Mesangial cell (primary cell): ENCODE results near the gene FAM174C. TPM values are rescaled to one million over a fixed set of nuclear protein-coding genes. Genes with fewer than 3 reads are reported as not detected.

ENCODE experiments used
- total RNA-seq: library from RNA; depleted of rRNA; stranded (reverse); fragments of >200 nt; gene quantifications from 2 replicates; pipeline ENCODE4 v1.2.3, GENCODE V29; 2015

Gene FAM174C
- 92.3 and 109 TPM in 2 replicates for total RNA-seq

DNA sequence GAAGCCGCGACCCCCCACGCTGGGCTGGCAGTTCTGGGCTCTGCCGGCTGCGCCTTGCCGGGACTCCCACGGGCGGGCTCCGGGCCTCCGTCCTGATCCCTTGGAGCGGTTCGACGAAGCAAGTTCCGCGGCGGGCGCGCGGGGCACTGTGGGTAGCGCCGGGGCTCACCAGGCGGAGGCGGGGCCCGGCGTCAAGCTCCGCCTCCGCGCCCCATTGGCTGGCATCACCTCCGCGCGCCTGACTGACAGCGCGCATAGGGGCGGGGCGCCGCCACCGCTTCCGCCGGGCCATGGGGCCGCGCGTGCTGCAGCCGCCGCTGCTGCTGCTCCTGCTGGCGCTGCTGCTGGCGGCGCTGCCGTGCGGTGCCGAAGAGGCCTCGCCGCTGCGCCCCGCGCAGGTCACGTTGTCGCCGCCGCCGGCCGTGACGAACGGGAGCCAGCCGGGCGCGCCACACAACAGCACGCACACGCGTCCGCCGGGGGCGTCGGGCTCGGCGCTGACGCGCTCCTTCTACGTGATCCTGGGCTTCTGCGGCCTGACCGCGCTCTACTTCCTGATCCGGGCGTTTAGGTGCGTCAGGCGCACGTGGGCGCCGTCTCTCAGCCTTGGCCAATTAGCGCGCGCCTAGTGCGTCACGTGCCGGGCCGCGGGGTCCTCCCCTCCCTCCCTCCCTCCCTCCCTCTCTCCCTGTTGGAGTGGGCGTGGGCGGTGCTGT, at the start of gene FAM174C:
FAM174C (plus strand) TSS at position 271 of the 716 bp plus-strand sequence; CDS start at position 291, 20 bp downstream.

DNA sequence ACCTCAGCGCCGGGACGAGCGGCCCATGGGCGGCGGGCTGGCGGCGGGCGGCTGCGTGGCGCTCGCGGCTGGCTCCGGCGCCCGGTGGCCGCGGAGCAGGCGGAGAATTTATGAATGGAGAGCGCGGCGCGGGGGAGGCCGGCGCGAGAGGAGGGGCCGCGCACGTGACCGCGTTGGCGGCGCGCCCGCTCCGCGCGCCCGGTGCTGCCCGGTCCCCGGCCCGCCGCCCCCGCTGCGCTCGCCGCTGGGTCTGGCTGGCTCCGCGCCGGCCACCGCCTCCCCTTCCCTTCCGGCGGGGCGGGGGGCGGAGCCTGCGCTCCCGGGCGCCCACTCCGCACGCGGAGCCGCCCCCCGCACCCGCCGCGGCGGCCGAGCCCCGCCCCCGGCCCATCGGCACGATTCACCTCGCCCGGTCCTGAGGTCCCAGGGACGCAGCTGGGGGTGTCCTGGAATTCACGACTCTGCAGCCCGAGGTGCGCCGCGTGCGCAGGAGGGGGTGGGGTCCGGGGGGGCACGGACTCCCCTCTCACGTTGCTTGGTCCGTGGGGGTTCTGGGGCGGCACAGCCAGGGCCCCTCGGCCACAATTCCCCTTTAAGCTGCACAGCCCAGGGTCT, 37.5 kb upstream of the FAM174C start, which contains the start of gene CBARP:
CBARP (minus strand) TSS at position 252 of the 615 bp plus-strand sequence. CDS start 1,905 bp downstream, outside the sequence.

DNA sequence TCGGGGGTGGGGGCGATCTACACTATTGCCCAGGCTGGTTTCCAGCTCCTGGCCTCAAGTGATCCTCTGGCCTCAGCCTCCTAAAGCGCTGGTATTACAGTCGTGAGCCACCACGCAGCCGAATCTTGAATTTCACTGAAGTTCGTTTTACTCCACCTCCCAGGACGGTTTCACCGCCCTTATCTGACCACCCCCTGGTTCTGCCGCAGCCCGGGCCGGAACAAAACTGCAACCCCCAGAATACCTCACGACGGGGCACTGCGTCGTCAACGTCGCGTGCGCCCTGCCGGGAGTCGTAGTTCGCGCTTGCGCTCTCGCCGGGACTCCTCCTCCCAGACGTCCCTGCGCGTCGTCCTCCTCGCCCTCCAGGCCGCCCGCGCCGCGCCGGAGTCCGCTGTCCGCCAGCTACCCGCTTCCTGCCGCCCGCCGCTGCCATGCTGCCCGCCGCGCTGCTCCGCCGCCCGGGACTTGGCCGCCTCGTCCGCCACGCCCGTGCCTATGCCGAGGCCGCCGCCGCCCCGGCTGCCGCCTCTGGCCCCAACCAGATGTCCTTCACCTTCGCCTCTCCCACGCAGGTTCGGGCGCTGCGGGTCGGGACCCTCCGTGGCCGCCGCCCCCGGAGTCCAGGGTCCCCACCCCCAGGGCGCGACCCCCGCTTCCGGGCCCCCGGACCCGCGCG, 33.8 kb upstream of the FAM174C start, which contains the start of gene ATP5F1D:
ATP5F1D (plus strand) TSS at position 335 of the 679 bp plus-strand sequence; CDS start at position 435, 100 bp downstream.

DNA sequence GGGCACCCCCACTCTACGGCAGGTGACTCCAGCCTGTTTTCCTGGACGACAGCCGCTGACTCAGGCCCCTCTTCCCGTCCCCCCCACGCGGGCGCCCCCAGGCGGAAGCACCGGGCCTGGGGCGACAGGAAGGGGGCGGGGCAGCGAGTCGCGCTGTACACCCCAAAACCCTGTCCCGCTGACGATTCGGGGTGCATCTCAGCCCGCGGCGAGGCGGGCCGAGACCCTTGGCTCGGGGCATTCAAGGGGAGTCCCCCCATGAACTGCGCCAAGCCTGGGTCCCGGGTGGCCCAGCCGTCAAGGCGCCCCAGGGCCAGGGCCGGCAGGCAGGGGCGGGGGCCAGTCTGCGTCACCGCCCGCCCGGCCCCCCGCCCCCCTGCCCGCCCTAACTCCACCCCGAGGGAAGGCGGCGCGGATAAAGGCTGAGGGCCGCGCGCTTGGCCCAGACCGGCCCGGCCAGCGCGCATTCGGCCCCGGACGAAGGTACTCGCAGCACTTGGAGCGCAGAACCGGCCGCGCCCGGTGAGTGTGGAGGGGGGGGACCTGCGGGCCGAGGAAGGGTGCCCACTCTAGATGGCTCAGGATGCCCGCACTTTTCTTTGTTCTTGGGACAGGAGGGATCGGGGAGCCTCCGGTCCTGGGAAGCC, 27.1 kb upstream of the FAM174C start, which contains the start of gene MIDN:
MIDN (plus strand) TSS at position 445 of the 647 bp plus-strand sequence. CDS start 1,714 bp downstream, outside the sequence.

DNA sequence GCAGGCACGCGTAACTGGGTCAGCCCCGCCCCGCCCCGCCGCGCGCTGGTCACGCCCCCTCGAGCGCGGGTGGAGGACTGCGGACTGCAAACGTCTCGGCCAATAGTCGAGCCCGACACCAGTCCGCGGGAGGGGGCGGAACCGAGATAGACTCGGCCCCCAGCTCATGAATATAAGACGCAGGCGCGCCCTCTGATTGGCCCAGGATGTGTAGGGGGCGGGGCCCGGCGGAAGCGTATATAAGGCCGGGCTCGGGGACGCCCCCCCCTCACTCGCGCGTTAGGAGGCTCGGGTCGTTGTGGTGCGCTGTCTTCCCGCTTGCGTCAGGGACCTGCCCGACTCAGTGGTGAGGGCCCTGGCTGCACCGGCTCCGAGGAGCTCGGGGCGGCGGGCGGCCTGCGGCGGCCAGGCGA, 6.3 kb upstream of the FAM174C start, which contains the start of gene CIRBP:
CIRBP (plus strand) TSS at position 268 of the 413 bp plus-strand sequence. CDS start 1,602 bp downstream, outside the sequence.

DNA sequence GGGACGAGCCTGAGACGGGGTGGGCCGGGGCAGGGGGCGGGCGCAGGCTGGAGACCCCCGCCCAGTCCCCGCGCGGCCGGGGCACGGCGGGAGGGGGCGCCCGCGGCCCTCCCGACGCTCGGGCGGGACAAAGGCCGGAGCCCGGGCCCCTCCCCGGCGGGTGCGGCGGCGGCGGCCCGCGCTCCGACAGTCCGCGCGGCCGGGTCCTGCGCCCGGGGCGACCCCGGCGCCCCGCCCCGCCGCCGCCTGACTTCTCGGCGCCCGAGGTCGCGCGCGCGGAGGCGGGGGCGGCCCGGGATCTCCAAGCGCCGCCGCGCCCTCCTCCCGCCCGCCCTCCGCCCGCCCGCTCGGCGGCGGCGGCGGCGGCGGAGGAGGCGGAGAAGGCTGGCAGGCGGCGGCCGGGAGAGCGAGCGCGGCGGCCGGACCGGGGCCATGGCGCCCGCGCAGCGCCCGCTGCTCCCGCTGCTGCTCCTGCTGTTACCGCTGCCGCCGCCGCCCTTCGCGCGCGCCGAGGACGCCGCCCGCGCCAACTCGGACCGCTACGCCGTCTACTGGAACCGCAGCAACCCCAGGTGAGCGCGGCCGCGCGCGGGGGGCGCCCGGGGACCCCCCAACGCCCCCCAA, 10.5 kb downstream of the FAM174C start, which contains the start of gene EFNA2:
EFNA2 (plus strand) TSS at position 137 of the 624 bp plus-strand sequence; CDS start at position 433, 296 bp downstream.

Other genes starting within 250 kb of the FAM174C start
- gene CNN2, start 248.9 kb upstream of the FAM174C start, total RNA-seq, result 407 and 539 TPM in 2 replicates
- 25.1 and 37.0 TPM in 2 replicates for gene ABCA7, start 235.4 kb upstream of the FAM174C start, total RNA-seq
- 3.1 and 4.8 TPM in 2 replicates for gene ARHGAP45, start 208.4 kb upstream of the FAM174C start, total RNA-seq
- gene POLR2E, start 180.2 kb upstream of the FAM174C start, total RNA-seq, result 264 and 284 TPM in 2 replicates
- gene GPX4, start 171.5 kb upstream of the FAM174C start, total RNA-seq, result 420 and 659 TPM in 2 replicates
- gene SBNO2, start 101.3 kb upstream of the FAM174C start, total RNA-seq, result 48.6 and 75.7 TPM in 2 replicates
- gene STK11, start 69.8 kb upstream of the FAM174C start, total RNA-seq, result 84.1 and 84.6 TPM in 2 replicates
- 5.1 and 6.1 TPM in 2 replicates for gene CBARP, start 37.5 kb upstream of the FAM174C start, total RNA-seq
- gene ATP5F1D, start 33.8 kb upstream of the FAM174C start, total RNA-seq, result 145 and 173 TPM in 2 replicates
- 47.1 and 61.0 TPM in 2 replicates for gene MIDN, start 26.9 kb upstream of the FAM174C start, total RNA-seq
- 119 and 190 TPM in 2 replicates for gene CIRBP, start 6.2 kb upstream of the FAM174C start, total RNA-seq
- gene EFNA2, start 10.3 kb downstream of the FAM174C start, total RNA-seq, result 0.65 and 2.3 TPM in 2 replicates
- 172 and 183 TPM in 2 replicates for gene NDUFS7, start 108.4 kb downstream of the FAM174C start, total RNA-seq
- gene GAMT, start 126.0 kb downstream of the FAM174C start, total RNA-seq, result 21.5 and 44.2 TPM in 2 replicates
- 71.4 and 138 TPM in 2 replicates for gene DAZAP1, start 132.1 kb downstream of the FAM174C start, total RNA-seq
- gene RPS15, start 162.9 kb downstream of the FAM174C start, total RNA-seq, result 1,692 and 1,880 TPM in 2 replicates
- gene APC2, start 174.6 kb downstream of the FAM174C start, total RNA-seq, result 0.98 and 1.0 TPM in 2 replicates
- gene C19orf25, start 203.7 kb downstream of the FAM174C start, total RNA-seq, result 26.1 and 55.5 TPM in 2 replicates
- 3.9 and 10.8 TPM in 2 replicates for gene PCSK4, start 214.8 kb downstream of the FAM174C start, total RNA-seq
- 5.2 and 7.6 TPM in 2 replicates for gene REEP6, start 215.7 kb downstream of the FAM174C start, total RNA-seq
- 0.65 and 4.4 TPM in 2 replicates for gene ADAMTSL5, start 237.5 kb downstream of the FAM174C start, total RNA-seq
- 0.13 TPM in 1 of 2 replicates, not detected in the other for gene PLK5, start 248.5 kb downstream of the FAM174C start, total RNA-seq